Gastroesophageal sphincter (tissue), 3 donors: ENCODE measurements around the gene RNF123.

Experiments used
- CTCF ChIP-seq, 4 experiments: fragments of 200-600 bp in 2 of 4; fragments of 450-650 bp in 2 of 4; sonication (generic) in 1 of 4; IDR thresholded peaks; one replicate each; pipeline ENCODE4 v1.5.1; 2017 to 2019; ENCODE audit warnings: antibody characterized with exemption in 4 of 4, mild to moderate bottlenecking in 2 of 4, moderate library complexity in 2 of 4
- EP300 ChIP-seq: sonication (generic); formaldehyde crosslinking; IDR thresholded peaks from one replicate; pipeline ENCODE4 v1.6.1; 2017; ENCODE audit warnings: antibody characterized with exemption, mild to moderate bottlenecking
- POLR2AphosphoS5 ChIP-seq: sonication (generic); formaldehyde crosslinking; IDR thresholded peaks from one replicate; pipeline ENCODE4 v1.6.1; 2017; ENCODE audit warnings: antibody characterized with exemption

GRCh38 chr3:49675912-49676311, 13.4 kb upstream of the RNF123 start:
- TF ChIP-seq CTCF (IDR thresholded peaks at IDR 0.05) (no peak), POLR2AphosphoS5 (no peak), EP300 (no peak)
